Measurements from ENCODE around the gene CTPS2.

Gene CTPS2

GRCh38 chrX:16711219-16711811 is 1.2 kb downstream of the CTPS2 start:
- no peak for DNase-seq

GRCh38 chrX:16708016-16708415 is 4.5 kb downstream of the CTPS2 start:
- no peak for DNase-seq

GRCh38 chrX:16705370-16705769 is 7.1 kb downstream of the CTPS2 start:
- DNase-seq: no peak

GRCh38 chrX:16702700-16703599 is 9.5 kb downstream of the CTPS2 start:
- DNase-seq: no peak

- no peak for DNase-seq
These were observed 11.7 kb downstream of the CTPS2 start for GRCh38 chrX:16700734-16701133.

GRCh38 chrX:16699389-16699788 is 13.1 kb downstream of the CTPS2 start:
- no peak for DNase-seq

GRCh38 chrX:16696956-16697355 is 15.5 kb downstream of the CTPS2 start:
- no peak for DNase-seq

- DNase-seq: no peak
These were observed 17.3 kb downstream of the CTPS2 start for GRCh38 chrX:16695079-16695676.

- DNase-seq: no peak
These were observed 25.0 kb downstream of the CTPS2 start for GRCh38 chrX:16687514-16687913.

- no peak for DNase-seq
These were observed 29.3 kb downstream of the CTPS2 start for GRCh38 chrX:16683007-16683664.

GRCh38 chrX:16678689-16679088 is 33.8 kb downstream of the CTPS2 start:
- no peak for DNase-seq

- DNase-seq: no peak
These were observed 41.5 kb downstream of the CTPS2 start for GRCh38 chrX:16671005-16671404.

GRCh38 chrX:16666541-16666940 is 45.9 kb downstream of the CTPS2 start:
- no peak for DNase-seq

- no peak for DNase-seq
These were observed 47.4 kb downstream of the CTPS2 start for GRCh38 chrX:16665089-16665488.

- no peak for DNase-seq
These were observed 47.8 kb downstream of the CTPS2 start for GRCh38 chrX:16664626-16665025.

- DNase-seq: no peak
These were observed 48.4 kb downstream of the CTPS2 start for GRCh38 chrX:16664074-16664473.

- DNase-seq: no peak
These were observed 50.1 kb downstream of the CTPS2 start for GRCh38 chrX:16662402-16662801.

- DNase-seq: no peak
These were observed 51.0 kb downstream of the CTPS2 start for GRCh38 chrX:16661495-16661894.

- DNase-seq: no peak
These were observed 53.1 kb downstream of the CTPS2 start for GRCh38 chrX:16659321-16659720.

GRCh38 chrX:16658284-16658683 is 54.2 kb downstream of the CTPS2 start:
- no peak for DNase-seq

GRCh38 chrX:16654093-16654492 is 58.4 kb downstream of the CTPS2 start:
- no peak for DNase-seq

GRCh38 chrX:16653424-16653823 is 59.0 kb downstream of the CTPS2 start:
- no peak for DNase-seq

- DNase-seq: no peak
These were observed 61.0 kb downstream of the CTPS2 start for GRCh38 chrX:16651391-16652024.

All from NCI-H2081 treated with DMSO at 0.1 percent for 48 hours (cell line).